Endothelial cell of umbilical vein (primary cell): Measurements from ENCODE around the gene ARHGAP22.

Source experiments
- EZH2 ChIP-seq: IDR thresholded peaks from 2 replicates; pipeline ENCODE4 v1.6.1; 2012; ENCODE audit warnings: borderline replicate concordance, low read depth, mild to moderate bottlenecking, moderate library complexity, low read length, inconsistent platforms; ENCODE audit not compliant: severe bottlenecking
- FOS ChIP-seq: IDR thresholded peaks from 2 replicates; pipeline ENCODE4 v1.6.1; 2011; ENCODE audit warnings: mild to moderate bottlenecking, low read length, moderate library complexity, borderline replicate concordance; ENCODE audit not compliant: insufficient read depth
- JUN ChIP-seq: IDR thresholded peaks from 2 replicates; pipeline ENCODE4 v1.6.1; 2011; ENCODE audit warnings: borderline replicate concordance, low read depth; ENCODE audit not compliant: insufficient read length, insufficient read depth
- POLR2A ChIP-seq: IDR thresholded peaks from 2 replicates; pipeline ENCODE4 v1.6.1; 2012; ENCODE audit warnings: low read depth, mild to moderate bottlenecking, control low read depth, low read length
- POLR2AphosphoS5 ChIP-seq: IDR thresholded peaks from 2 replicates; pipeline ENCODE4 v1.6.1; 2012; ENCODE audit warnings: low read depth, mild to moderate bottlenecking, control low read depth, low read length, moderate library complexity; ENCODE audit not compliant: insufficient read depth
- TF ChIP-seq, protein P1 (sequence below), 2 donors: IDR thresholded peaks; 1 replicate in 1 of 2; 2 replicates in 1 of 2; pipeline ENCODE4 v1.5.1; 2011; ENCODE audit warnings: low read length in 2 of 2, mild to moderate bottlenecking in 2 of 2, moderate library complexity in 2 of 2, control low read depth in 1 of 2, inconsistent platforms in 1 of 2, low read depth in 1 of 2; ENCODE audit not compliant: insufficient read depth in 1 of 2; ENCODE audit errors: extremely low read depth in 1 of 2
- TF ChIP-seq, protein P2 (sequence below): IDR thresholded peaks from 2 replicates; pipeline ENCODE4 v1.6.1; 2011; ENCODE audit not compliant: insufficient read depth, insufficient read length

DNA sequence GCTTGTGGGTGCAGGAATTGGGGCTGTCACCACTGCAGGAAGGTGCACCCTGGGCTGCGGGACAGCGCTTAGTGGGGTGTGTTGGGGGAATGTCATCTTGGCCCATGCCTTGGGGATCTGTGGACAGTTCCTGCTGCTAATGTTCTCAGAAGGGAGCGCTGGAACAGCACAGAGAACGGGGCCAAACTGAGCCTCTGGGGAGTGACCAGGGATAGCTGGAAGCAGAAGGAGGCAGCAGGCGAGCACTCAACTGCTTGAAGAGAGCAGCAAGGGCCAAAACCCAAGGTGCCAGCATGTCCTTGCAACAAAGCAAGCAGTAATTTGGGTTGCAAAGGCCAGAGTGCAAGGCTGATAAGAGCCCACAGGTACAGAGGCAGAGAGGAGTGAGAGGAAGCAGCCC lies 48.5 kb upstream of the ARHGAP22 start:
- TF ChIP-seq, protein P1, sequence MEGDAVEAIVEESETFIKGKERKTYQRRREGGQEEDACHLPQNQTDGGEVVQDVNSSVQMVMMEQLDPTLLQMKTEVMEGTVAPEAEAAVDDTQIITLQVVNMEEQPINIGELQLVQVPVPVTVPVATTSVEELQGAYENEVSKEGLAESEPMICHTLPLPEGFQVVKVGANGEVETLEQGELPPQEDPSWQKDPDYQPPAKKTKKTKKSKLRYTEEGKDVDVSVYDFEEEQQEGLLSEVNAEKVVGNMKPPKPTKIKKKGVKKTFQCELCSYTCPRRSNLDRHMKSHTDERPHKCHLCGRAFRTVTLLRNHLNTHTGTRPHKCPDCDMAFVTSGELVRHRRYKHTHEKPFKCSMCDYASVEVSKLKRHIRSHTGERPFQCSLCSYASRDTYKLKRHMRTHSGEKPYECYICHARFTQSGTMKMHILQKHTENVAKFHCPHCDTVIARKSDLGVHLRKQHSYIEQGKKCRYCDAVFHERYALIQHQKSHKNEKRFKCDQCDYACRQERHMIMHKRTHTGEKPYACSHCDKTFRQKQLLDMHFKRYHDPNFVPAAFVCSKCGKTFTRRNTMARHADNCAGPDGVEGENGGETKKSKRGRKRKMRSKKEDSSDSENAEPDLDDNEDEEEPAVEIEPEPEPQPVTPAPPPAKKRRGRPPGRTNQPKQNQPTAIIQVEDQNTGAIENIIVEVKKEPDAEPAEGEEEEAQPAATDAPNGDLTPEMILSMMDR (IDR thresholded peaks at IDR 0.05; ENCODE audit: extremely low read depth in 1 of 2, insufficient read depth in 1 of 2, low read depth in 1 of 2, low read length in 2 of 2) = no peak
- TF ChIP-seq EZH2 (no peak), POLR2A (no peak), POLR2AphosphoS5 (no peak), FOS (no peak), JUN (no peak)
- TF ChIP-seq, protein P2, sequence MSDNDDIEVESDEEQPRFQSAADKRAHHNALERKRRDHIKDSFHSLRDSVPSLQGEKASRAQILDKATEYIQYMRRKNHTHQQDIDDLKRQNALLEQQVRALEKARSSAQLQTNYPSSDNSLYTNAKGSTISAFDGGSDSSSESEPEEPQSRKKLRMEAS = no peak
